HG03175 (cell line): Measurements from ENCODE around the gene IFTAP.
"Not testable (repeated sequence)": the region's sequence is repeated elsewhere in the genome, so short reads cannot be mapped to it uniquely, and the experiment has no call there.

ENCODE experiments used
- ATAC-seq: cut with Tn5 transposase; IDR thresholded peaks from one replicate; pipeline ENCODE4 v1.9.1; 2021; ENCODE audit warnings: mild to moderate bottlenecking, moderate library complexity; ENCODE audit not compliant: unreplicated experiment

IFTAP gene, protein sequence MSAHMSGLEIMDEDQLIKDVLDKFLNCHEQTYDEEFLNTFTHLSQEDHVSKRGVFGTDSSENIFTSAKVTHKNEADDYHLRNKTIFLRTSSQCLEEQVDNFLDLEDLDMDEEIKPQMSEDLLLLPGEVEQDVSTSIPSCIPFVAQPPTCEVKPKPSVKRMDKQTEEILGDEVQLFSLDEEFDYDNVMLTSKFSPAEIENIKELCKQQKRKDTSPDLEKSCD

DNA sequence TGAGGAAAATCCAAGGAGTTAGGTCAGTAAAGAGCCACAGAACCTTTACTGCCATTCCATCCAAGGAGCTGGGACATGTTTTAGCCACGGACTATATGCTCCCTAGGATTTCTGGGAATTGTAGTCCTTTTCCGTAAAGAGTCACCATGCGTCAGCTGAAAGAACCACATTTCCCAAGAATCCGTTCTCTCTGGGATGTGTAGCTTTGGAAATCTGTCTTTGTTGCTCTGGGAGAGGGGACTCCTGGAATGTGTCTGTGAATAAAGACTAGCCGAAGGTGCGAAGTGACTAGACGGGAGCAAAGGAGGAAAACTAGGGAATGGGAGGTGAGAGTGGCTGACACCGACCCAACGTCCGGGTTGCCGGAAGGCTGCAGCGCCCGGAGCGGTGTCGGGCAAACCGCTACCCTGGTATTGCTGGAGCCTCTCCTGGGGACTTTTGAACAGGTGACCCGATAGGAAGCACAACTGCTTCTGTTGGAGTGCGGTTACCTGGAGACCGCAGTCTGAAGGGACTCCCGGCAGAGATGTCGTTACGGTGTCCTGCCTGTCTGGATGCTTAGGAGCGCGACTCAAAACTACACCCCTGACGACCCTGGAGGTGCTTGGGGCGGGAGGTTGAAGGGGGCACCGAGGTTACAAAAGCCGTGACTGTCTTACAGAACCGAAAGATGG lies at the start of gene IFTAP:
Gene IFTAP, plus strand, starts transcription at position 187 of the 674 bp plus-strand sequence. CDS start 15,602 bp downstream, outside the sequence.
- ATAC-seq, result peak; percentile 67

DNA sequence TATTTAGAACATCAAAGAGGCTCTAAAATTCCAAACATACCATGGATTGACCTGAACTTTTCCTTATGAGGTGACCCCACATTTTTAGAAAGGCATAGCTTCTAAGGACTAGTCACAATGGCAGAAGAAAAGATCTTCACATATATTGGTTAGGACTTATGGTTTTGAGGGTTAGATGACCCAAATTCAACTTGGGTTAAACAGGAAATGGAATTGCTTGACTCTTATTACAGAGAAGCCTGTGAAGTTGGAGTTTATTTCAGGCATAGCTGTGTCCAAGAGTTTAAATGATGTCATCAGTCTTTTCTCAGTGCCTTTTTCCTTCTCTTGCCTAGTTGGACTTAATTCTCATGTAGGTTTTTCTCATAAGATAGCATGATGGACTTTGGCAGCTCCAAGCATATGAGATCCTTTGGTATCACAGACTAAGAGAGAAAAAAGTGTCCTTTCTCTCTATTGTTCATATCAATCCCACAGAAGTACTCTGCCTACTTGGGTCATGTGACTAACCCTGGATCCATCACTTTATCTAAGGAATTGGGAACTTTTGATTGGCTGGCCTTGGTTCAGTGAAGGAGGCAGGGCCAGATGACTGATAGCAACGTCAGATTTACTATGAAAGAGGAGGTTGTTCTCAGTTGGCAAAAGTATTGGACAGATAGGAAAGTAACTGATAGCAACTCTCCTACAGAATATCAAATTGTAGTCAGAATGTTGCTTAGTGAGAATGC lies 43.8 kb upstream of the IFTAP start:
- no peak for ATAC-seq

DNA sequence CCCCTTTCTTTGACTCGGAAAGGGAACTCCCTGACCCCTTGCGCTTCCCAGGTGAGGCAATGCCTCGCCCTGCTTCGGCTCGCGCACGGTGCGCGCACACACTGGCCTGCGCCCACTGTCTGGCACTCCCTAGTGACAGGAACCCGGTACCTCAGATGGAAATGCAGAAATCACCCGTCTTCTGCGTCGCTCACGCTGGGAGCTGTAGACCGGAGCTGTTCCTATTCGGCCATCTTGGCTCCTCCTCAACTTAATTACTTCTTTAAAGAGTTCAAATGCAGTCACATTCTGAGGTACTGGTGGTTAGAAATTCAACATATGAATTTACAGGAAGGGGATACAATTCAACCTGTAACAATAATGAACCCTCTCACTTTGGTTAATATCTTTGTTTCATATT lies 36.9 kb upstream of the IFTAP start:
- ATAC-seq, result not testable (repeated sequence)

DNA sequence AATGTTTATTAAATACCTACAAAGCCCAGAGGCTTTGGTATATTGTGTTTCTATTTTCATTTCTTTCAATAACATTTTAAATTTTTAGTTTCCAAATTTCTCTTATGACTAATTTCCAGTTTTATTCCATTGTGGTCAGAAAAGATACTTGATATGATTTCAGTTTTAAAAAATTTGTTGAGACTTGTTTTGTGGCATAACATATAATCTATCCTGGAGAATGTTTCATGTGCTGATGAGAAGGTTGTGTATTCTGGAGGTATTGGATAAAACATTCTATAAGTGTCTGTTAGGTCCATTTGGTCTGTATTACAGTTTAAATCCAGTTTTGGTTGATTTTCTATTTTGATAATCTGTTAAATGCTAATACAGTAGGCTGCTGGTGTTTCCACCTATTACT lies 36.3 kb upstream of the IFTAP start:
- ATAC-seq, result no peak

DNA sequence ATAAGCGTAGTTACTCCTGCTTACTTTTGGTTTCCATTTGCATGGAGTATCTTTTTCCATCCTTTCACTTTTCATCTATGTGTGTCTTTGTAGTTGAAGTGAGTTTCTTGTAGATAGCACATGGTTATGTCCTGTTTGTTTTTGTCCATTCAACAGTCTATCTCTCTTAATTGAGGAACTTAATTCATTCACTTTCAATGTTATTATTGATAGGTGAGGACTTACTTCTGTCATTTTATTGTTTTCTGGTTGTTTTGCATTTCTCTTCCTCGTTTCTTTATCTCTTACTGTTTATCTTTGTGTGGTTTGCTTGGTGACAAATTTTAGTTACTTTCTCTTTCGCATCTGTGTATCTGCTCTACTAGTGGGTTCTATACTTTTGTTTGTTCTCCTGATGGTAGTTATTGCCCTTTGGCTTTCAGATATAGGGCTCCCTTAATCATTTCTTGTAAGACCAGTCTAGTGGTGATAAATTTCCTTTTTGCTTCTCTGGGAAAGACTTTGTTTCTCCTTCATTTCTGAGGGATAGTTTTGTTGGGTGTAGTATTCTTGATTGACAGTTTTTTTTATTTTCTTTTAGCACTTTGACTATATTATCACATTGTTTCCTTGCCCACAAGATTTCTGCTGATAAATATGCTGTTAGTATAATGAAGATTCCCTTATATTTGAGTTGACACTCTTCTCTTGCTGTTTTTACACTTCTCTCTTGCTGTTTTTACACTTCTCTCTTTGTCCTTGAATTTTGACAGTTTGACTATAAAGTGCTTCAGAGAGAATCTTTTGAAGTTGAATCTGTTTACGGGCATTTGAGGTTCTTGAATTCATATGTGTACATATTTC lies 35.5 kb upstream of the IFTAP start:
- ATAC-seq, result peak; percentile 91

DNA sequence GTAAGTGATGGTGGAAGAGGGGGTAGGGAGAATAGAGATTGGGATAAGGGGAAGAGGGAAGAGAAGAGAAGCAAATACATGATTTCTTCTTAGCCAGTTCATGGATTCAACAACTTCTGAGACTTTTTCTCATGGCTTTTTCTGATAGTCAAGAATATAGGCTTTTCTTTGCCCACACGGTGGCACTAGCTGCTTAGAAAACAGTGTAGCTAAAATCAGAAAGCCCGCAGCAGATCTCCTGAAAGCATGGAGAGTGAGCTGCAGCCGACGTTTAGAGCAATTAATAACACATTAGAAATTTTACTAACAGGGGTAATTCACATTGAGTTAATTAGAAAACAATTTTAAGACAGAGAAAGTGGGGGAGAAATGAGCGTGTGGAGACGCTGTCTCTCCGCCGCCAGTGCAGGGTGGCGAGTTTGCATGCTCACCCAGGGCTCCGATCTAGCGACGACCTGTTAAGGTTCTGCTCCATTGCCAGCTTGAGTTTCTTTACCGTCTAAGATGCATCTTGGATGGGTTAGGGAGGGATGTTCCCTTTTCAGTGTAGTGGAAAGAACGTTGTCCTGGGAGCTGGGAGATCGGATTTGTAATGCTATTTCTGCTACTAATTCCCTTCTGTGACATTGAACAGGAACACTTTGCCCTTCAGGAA lies 29.8 kb upstream of the IFTAP start:
- peak; percentile 72 for ATAC-seq

DNA sequence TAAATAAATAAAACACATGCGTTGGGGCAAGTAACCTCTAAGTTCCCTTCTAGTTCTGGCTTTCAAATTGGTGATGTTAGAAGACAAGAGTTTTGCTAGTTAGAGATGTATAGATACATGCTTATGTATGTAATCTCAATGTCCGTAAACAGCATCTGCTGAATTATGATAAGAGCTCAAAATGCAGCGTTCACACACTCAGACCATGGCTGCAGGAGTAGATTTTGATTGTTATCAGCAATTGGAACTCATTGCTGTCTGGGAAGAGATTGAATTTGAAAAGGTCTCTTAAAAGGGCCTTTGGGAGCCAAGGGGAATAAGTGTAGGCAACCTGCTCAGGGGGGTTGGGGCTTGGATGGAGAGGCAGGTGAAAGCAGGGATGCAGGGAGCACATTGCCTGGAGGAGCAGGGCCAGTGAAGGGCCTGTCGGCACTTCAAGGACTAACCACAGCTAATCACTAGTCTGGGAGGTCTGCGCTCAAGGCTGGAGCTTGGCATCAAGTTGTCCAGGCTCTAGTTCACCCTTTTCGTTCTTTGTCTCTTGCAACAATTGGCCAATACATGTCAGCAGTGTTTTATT lies 29.2 kb upstream of the IFTAP start:
- ATAC-seq, result no peak

DNA sequence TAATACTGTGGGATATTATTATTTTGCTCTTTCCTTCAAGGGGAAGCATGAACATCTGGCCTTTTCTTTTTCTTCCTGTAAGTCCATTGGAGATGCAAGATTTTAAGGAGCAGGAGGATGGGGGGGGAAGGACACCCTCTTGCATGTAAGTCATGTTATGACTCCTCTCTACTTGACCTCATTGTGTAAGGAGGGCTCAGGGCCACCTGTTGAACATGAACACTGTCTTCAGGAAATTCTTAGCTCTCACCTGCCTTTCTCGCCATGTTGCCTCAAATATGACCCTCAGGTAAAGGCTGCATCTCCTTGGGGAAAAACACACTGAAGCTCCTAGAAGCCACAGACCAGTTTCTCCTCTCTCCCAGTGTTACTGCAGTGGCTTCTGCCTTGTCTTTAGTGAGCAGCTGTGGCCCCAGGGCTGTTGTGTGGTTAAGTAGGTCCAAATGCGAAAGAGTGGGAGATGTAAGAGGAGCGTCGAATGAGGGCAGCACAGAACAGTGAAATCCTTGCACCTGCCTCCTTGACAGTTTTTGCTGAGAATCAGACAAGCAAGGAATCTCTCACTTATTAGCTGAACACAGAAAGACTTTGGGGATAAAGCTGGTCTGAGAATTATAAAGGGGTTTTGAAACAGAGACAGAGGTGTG lies 27.8 kb upstream of the IFTAP start:
- ATAC-seq, result no peak

DNA sequence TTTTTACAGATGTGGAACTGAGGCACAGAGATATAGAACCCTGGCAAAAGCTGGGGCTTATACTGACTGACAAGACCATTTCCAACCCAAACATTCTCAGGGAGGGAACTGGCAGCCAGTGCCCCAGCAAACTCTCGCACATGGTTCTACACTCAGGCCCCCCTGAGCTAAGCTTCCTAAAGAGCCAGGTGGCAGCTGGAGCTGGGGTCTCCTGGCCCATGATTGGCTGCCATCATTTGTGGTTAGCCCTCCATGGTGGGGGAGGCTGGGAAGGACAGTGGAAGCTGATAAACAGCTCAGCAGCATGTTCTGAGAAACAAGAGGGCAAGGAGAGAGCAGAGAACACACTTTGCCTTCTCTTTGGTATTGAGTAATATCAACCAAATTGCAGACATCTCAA lies 26.6 kb upstream of the IFTAP start, which contains the start of gene RAG1:
Gene RAG1, plus strand, starts transcription at position 314 of the 400 bp plus-strand sequence. CDS start 5,298 bp downstream, outside the sequence.
- no peak for ATAC-seq

DNA sequence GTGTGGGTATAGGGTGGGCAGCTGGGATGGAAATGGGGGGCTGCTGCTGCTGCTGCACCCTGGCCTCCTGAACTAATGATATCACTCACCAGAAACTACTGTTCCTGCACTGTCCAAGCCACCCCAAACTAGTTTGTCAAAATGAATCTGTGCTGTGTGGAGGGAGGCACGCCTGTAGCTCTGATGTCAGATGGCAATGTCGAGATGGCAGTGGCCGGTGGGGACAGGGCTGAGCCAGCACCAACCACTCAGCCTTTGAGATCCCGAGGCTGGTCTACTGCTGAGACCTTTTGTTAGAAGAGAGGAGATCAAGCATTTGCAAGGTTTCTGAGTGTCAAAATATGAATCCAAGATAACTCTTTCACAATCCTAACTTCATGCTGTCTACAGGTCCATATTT lies 25.2 kb upstream of the IFTAP start:
- no peak for ATAC-seq

DNA sequence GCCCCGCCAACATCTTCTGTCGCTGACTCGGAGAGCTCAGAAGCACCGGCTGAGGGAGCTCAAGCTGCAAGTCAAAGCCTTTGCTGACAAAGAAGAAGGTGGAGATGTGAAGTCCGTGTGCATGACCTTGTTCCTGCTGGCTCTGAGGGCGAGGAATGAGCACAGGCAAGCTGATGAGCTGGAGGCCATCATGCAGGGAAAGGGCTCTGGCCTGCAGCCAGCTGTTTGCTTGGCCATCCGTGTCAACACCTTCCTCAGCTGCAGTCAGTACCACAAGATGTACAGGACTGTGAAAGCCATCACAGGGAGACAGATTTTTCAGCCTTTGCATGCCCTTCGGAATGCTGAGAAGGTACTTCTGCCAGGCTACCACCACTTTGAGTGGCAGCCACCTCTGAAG lies 19.8 kb upstream of the IFTAP start:
- ATAC-seq, result no peak

DNA sequence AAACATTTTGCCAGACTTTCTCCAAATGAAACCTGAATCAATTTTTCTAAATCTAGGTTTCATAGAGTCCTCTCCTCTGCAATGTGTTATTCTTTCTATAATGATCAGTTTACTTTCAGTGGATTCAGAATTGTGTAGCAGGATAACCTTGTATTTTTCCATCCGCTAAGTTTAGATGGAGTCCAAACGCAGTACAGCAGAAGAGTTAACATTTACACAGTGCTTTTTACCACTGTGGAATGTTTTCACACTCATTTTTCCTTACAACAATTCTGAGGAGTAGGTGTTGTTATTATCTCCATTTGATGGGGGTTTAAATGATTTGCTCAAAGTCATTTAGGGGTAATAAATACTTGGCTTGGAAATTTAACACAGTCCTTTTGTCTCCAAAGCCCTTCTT lies 16.9 kb upstream of the IFTAP start:
- no peak for ATAC-seq

DNA sequence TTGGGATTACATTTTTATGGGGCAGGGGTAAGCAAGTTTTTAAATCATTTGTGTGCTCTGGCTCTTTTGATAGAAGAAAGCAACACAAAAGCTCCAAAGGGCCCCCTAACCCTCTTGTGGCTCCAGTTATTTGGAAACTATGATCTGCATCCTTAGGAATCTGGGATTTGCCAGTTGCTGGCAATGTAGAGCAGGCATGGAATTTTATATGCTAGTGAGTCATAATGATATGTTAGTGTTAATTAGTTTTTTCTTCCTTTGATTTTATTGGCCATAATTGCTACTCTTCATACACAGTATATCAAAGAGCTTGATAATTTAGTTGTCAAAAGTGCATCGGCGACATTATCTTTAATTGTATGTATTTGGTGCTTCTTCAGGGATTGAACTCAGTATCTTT lies 16.4 kb upstream of the IFTAP start:
- no peak for ATAC-seq

DNA sequence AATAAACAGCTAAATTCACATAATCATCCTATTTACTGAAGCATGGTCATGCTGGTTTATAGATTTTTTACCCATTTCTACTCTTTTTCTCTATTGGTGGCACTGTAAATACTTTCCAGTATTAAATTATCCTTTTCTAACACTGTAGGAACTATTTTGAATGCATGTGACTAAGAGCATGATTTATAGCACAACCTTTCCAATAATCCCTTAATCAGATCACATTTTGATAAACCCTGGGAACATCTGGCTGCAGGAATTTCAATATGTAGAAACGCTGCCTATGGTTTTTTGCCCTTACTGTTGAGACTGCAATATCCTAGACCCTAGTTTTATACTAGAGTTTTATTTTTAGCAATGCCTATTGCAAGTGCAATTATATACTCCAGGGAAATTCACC lies 15.8 kb upstream of the IFTAP start:
- no peak for ATAC-seq

DNA sequence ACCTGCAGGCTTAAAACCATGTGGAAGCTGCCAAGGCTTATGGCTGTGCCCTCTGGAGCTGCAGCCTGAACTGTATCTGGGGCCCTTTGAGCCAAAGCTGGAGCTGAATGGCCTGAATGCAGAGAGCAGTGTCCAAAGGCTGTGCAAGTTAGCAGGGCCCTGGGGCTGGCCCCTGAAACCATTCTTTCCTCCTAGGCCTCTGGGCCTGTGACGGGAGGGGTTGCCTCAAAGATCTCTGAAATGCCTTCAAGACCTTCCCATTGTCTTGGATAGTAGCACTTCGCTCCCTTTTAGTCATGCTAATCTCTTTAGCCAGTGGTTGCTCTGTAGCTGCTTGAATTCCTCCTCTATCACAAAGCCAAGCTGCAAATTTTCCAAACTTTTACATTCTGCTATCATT lies 12.8 kb upstream of the IFTAP start:
- no peak for ATAC-seq

DNA sequence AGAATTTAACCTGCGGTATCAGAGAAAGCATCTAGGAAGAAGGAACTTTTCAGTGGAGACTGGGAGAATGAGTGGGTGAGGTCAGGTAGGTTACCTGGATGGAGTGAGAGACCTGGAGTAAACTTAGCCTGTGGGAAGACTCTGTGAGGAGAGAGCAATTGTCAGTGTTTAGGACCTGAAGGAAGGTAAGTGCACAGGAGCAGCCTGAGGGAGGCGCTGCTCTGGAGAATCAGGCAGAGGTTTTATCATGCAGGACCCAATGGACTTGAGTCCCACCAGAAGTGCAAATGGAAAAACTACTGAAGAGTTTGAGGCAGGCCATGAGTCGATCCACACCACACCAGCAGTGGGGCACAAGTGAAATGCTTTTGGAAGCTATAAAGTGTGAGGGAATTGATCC lies 10.6 kb upstream of the IFTAP start:
- no peak for ATAC-seq

DNA sequence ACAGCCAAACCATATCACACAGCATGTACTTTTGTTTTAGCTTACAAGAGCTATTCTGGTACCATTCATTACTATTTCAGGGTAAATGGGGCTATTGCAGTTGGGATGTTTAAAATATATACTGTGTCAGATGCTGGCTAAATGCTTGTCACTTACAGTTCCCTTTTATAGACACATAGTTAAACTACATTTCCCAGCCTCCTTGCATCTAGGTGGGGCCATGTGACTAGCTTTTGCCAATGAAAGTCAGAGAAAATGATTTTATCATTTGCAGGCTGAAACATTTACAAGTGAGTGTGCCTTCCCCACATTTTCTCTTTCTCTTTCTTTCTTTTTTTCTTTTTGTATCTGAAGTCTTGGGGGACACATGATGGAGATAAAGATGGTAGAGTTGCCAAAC lies 7.8 kb upstream of the IFTAP start:
- ATAC-seq, result peak; percentile 59

DNA sequence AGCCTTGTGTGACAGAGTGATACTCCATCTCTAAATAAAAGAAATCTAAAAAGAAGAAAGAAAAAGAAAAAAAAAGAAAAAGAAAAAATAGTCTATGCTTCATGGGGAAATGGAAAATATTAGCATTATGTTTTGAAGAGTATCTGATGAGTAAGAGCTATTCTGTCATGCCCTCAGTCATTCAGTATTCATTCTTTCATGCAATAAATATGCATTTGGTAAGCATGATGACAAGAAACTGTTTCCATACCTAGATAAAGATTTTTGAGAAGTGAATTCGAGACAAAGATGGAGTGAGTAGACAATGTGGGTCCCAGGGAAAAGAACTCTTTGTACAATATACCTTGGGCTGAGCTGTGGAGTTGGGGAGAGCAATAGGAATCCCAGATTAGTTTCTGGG lies 6.2 kb upstream of the IFTAP start:
- no peak for ATAC-seq

DNA sequence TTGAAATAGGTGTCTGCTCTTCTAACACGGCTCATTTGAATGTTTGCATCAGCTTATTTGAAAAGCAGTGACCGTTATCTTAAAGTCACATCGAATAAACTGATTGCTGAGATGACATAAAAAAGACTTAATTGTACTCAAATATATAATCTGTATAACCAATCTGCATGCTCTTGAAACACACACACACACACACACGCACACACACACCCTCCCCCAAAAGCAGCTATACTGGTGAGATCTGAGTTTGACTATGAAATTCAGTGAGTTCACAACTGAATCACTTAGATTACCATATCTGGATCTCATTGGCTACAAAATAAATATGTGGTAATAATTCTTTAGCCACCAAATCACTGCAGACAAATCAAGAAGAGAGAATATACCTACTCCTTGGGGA lies 3.8 kb upstream of the IFTAP start:
- no peak for ATAC-seq

DNA sequence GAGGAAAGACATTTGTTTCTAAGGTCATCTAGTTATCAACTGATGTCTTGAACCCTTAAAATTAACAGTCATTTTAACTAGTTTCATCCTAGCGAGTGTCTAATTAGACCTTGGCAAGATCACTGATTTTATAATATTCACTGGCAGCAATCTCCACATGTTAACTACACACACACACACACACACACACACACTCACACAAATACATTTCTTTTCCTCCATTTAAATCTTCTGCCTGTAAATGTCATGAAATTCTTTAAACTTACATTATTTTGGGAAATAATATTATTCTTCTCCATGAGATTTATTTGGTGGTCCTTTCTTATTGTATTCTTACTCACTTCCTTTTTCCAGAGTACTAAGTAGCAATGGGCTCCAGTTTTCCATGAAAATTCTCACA lies 2.9 kb upstream of the IFTAP start:
- no peak for ATAC-seq
